PC-9 (cell line): ENCODE measurements around the gene ZNF474.

Source experiments
- EZH2 ChIP-seq: fragments of 200-600 bp; sonication (generic); IDR thresholded peaks from 2 replicates; pipeline ENCODE4 v1.8.0; 2017; ENCODE audit warnings: antibody characterized with exemption, low read depth
- TF ChIP-seq, protein P1 (sequence below): fragments of 200-600 bp; sonication (generic); conservative IDR thresholded peaks from 2 replicates; pipeline ENCODE4 v1.6.1; 2017; ENCODE audit warnings: mixed run types, antibody characterized with exemption, mild to moderate bottlenecking, moderate library complexity

DNA sequence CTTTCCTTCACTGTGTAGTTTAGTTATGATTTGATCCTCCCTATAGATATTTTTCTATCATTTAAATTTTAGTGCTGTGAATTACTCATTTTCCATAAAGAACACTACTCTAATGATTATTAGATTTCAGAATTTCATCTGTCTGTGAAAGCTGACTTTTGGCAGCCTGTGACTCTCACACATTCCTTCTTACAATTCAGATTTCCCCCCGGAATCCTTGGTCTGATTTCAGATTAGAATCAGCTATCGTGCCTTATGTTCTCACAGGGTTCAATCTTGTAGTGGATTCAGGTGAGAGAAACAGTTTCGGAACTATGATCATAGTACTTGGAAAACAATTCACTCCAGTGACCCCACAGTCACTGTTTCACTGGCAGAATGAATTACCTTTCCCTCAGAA lies 26.2 kb downstream of the ZNF474 start:
- TF ChIP-seq, protein P1, sequence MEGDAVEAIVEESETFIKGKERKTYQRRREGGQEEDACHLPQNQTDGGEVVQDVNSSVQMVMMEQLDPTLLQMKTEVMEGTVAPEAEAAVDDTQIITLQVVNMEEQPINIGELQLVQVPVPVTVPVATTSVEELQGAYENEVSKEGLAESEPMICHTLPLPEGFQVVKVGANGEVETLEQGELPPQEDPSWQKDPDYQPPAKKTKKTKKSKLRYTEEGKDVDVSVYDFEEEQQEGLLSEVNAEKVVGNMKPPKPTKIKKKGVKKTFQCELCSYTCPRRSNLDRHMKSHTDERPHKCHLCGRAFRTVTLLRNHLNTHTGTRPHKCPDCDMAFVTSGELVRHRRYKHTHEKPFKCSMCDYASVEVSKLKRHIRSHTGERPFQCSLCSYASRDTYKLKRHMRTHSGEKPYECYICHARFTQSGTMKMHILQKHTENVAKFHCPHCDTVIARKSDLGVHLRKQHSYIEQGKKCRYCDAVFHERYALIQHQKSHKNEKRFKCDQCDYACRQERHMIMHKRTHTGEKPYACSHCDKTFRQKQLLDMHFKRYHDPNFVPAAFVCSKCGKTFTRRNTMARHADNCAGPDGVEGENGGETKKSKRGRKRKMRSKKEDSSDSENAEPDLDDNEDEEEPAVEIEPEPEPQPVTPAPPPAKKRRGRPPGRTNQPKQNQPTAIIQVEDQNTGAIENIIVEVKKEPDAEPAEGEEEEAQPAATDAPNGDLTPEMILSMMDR, result no peak
- TF ChIP-seq EZH2, result no peak
